HG02763 (cell line): ENCODE data around the gene SUMO3.

Experiments used
- ATAC-seq: cut with Tn5 transposase; IDR thresholded peaks from one replicate; pipeline ENCODE4 v1.9.1; 2021; ENCODE audit warnings: mild to moderate bottlenecking, moderate library complexity; ENCODE audit not compliant: unreplicated experiment

Gene SUMO3

DNA sequence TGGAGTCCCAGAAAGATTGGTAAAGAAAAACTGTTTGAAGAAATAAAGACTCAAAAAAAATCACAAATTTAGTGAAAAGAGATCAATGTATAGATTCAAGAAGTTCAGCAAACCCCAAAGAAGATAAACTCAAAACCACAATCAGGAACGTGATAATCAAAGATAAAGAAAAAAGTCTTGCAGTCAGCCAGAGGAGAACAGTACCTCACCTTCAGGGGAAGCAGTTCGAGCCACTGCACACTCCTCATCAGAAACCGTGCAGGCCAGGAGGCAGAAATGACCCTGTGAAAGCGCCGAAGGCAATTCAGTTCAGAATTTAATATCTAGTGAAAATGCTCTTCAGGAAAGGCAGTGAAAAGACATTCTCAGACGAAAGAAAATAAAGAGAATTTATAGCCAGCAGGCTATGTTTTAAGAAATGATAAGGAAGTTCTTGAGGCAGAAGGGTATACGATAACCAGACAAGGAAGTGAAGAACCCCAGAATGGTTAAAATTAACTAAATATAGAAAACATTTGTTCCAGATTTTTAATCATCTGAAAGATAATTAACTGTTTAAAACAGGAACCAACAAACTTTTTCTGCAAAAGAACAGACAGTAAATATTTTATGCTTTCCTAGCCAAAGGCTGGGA, 13.5 kb upstream of the SUMO3 start:
- no peak for ATAC-seq

DNA sequence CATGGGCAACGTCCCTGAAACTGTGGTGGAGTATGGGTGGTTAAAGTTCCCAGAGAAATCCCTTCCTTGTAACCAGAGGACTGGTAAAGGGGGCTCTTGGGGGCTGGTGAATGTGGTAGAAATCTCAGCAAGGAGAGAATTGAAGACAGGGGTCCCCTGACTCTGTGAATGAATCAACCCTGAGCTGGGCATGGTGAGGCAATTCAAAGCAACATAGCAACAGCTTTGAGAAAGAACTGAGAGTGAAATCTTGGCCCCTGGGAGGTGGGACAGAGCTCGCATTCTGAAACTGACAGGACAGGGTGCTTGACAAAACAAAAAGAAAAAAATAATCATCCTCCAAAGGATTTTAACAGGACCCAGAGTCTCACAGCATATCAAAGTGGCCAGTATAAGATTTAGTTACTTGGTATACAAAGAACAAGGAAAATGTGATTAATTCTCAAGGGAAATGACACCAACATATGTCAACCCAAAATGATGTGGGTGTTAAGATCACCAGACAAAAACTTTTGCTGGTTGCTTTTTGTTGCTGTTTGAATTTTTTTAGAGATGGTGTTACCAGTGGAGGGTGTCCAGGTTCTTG, 11.7 kb upstream of the SUMO3 start:
- ATAC-seq, result no peak

DNA sequence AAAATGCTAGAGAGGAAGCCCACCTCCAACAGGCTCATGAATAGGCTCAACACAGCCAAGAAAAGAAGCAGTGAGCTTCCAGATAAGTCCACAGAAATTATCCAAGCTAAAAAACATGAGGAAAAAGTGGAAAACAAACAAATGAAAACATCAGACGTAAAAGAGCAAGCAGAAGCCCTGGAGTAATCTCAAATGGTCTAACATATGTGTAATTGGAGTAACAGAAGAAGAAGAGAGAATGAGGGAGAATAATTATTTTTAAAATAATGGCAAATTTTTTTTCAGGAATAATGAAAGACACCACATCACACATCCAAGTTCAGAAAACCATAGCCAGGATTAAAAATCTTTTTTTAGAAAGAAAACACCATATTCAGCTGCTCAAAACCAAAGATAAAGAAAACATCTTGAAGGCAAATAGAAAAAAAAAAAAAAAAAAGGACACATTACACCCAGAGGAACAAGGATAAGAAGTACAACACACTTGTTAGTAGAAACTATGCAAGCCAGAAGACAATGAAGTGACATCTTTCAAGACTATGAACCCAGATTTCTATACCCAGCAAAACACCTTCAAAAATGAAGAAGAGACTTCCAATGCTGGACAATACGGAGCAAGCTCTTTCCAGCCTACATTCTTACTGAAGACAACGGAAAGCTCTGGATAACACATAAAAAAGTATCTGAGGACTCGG, 10.6 kb upstream of the SUMO3 start:
- ATAC-seq, result no peak

DNA sequence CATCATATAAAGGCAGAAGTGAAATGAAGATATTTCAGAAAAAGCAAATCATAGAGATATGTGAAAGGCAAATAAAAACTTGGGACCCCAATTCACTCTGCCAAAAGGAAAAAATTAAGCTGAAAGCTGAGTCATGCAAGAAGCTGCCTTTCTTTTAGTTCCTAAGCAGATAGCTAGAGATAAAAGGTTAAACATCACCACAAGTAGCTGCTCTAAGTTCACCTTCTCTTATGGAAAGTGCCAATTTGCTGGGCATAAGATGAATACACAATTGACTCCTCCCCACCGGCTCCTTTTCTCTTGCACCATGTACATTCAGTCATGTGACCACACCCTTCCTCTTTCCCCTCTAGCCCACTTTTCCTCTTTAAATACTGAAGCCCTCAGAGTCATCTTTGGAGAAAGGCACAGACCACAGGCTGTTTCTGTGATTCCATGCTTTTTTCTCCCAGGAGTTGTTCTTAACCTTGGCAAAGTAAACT, 5.4 kb upstream of the SUMO3 start:
- no peak for ATAC-seq

DNA sequence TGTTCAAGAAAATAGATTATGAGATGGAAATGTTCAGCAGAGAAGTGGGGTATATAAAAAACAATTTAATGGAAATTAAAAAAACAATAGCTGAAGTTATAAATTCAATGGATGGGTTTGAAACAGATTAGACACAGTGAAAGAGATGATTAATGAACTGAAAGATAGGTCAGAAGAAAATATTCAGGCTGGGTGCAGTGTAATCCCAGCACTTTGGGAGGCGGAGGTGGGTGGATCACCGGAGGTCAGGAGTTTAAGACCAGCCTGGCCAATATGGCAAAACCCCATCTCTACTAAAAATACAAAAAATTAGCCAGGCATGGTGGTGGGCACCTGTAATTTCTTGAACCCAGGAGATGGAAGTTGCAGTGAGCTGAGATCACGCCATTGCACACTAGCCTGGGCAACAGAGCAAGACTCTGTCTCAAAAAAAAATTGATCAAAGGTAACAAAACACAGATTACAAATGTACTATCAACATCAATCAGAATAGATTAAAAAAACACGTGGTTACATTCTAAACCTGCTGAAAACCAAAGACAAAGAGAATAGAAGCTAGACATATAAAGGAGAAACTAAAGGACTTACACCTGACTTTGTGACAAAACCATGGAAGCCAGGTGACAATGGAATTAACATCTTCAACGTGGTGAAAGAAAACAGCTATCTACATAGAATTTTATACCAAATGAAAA, 4.8 kb upstream of the SUMO3 start:
- no peak for ATAC-seq

DNA sequence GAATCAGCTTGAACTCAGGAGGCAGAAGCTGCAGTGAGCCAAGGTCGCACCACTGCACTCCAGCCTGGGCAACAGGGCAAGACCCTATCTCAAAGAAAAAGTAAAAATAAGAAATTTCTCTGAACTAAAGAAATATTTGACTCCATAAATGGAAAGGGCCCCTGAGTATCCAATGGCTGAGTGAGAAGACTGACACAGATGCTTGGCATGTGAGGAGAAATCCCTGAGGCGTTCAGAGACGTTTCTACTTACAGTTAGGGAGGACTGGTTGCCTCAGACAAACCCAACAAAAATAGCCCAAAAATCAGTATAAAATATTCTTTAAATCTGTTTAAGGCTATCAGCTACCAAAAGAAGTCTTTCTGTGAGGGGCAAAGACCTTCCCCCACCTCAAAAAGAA, 3.0 kb upstream of the SUMO3 start:
- ATAC-seq, result no peak

DNA sequence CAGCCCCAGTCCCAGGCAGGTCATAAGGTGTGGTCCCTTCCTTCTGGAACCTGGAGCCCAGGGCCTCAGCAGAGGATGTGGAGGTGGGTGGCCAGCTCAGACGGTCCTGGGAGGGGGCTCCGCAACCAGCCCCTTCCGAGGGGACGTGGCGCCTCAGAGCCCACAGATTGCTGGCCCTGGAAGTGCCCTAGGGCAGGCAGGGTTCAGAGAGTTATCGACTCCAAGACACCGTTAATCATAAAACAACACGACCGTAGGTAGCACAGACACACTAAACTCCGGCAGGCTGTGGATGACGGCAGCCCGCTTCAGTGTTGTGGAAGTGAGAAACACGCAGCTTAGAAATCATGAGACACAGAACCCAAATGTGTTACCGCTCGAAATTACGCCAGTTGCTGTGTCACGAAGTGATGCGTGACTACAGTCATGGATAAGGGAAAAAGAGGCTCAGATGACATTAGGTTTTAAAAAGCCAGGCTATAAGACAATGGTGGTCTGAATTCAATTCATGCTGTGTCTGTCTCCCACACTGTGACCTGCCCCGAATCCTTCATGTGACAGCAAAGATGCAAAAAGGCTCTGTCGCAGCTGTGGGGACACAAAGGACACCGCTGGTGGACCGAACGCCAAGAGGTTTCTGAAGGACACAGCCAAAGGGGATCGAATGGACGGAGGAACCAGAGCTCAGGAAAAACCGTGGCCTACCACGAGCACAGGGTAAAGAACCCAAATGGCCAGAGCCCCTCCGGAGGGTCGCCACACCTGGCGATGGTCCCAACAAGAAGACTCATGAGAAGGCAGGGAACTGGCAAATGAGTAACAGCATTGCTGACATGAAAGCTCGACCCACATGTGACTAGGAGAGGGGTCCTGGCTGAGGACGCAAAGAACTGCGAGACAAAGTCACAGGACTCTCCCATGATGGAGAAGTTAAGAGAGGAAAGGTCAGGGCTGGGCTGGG, 1.7 kb upstream of the SUMO3 start:
- ATAC-seq, result no peak

DNA sequence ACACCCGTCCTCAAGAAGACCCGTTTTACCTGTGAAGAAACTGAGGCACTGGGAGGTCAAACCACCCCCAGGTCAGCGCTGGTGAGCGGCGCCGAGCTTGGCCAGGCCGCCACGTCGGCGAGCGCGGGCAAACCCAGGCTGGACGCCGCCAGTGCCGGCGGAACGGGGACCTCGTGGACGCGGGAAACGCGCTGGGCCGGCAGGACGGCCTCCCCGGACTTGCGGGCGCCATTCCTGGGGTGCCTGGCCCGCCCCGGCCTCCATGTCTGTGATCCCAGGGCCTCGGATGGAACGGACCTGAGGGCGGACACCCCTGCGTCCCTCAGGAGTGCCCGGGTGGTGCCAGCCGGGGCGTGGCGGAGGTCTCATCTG, 764 bp upstream of the SUMO3 start:
- ATAC-seq, result no peak

DNA sequence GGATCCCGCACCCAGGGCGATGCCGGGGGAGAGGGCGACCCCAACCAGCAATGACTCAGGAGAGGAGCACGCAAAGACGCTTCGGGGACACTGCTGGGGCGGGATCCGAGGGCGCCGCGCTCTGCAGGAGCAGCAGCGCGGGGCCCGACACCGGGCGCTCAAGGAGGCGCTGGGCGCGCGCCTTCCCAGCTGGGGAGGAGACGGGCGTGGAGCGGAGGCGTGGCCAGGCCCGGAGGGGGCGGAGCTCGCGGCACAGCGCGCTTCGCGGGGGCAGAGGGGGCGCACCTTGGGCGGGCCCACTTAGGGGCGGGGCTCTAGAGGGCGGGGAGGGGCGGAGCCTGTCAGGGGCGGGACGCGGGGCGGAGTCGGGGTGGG, 369 bp downstream of the SUMO3 start:
- peak; percentile 74 for ATAC-seq

DNA sequence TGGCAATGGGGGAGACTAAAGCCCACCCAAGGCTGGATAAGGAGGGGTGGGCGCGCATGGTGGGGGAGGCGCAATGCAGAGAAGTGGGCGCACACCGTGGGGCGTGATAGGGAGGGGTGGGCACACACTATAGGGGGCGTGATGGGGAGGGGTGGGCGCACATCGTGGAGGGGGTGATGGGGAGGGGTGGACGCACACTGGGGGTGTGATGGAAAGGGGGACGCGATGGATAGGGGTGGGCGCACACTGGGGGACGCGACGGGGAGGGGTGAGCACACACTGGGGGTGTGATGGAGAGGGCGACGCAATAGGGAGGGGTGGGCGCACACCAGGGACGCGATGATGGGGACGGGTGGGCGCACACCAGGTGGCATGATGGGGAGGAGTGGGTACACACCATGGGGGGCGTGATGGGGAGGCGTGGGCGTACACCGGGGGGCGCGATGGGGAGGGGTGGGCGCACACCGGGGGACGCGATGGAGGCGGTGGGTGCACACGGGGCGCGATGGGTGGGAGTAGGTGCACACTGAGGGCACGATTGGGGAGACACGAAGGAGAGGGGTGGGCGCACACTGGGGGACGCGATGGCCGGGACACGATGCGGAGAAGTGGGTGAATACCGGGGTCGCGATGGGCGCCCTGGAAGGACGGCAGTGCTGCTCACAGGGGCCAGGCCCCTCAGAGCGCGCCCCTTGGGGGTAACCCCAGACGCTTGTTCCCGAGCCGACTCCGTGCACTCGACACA, 929 bp downstream of the SUMO3 start:
- no peak for ATAC-seq

DNA sequence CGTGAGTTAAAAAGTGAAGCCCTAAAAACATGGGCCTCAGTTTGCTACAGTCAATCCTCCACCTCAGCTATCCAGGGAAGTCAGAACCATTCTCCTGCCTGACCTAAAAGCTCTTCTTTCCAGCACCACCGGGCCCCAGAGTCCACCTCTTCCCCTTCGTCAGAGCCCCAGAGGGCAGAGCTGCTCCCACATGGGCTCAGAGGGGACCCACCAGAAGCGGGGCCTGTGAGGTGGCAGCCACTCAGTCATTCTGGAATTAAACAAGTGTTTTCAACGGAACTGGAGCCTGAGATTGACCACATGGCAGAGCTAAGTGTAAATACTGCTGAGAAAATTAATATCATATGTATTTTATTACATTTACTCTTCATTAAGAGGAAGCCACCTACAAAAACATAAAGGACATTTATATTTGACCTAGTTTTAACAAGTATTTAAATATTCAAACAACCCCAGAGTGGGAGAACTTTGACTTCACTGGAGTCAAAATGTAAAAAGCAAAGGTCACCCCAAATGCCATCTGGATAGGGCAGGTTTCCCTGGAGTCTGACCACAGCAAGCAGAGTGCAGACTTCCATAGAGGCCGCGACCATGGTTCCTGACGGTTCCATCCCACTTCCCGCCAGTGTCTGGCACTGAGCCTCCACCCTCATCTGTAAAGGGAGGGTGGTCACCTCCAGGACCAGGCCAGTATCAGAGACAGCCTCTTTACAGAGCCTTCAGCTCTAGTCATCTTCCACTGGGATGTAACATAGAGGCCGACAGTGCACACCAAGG, 1.8 kb downstream of the SUMO3 start:
- no peak for ATAC-seq

DNA sequence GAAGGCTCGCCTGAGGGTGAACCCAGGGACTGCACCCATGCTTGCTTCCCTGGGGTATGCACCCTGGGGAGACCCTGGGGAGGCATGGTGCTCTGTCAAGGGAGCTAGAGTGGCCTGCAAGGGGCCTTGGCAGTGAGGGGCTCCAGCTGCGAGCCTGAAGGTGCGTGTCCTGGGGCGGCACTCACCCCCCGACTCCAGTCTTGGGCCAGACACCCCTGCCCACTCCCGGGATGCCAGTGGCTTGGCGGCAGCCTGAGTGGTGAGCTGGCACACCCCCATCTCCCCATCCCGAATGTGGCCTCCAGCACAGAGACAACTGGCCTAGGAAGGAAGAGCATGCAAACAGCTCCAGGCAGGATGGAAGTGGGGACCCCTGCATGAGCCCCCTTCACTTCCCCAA, 2.6 kb downstream of the SUMO3 start:
- ATAC-seq, result no peak

DNA sequence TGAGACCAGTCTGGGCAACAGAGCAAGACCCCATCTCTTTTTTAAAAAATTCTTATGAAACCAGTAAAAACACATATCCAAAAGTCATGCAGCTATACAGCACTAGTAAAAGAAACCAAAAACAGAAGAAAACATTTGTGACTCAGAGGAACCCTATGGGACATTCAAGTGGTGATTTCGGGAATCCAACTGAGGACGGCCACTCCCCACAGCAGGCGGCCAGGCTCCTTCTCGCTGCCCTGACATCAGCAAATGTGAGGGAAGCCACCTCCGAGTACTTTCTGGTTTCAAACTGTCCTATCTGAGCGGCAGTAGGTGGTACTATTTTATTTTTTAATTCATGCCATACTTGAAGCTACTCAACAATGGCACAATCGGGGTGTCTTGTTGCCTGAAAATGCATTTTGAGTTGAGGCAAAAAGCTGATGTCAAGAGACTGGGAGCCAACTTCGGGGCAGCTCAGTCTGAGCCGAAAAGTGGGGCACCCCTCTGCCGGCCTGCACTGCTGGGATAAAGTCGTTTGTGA, 3.3 kb downstream of the SUMO3 start:
- no peak for ATAC-seq

DNA sequence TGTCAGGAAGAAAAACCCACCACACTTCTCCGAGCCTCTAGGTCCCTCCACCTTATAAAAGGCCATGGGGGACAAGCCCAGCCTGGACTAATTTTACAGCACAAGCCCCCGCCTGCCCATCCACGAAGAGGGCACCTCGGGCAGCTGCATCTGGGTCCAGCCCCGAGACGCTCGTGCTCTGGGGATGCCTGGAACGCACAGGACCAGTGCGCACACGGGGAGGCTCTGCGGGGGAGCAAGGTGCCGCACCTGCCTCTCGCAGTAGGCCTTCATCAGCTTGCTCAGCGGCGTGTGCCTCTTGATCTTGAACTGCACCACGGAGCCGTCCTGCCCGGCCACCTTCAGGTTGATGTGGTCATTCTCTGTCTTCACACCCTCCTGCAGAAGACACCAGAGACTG, 4.1 kb downstream of the SUMO3 start:
- ATAC-seq, result no peak

DNA sequence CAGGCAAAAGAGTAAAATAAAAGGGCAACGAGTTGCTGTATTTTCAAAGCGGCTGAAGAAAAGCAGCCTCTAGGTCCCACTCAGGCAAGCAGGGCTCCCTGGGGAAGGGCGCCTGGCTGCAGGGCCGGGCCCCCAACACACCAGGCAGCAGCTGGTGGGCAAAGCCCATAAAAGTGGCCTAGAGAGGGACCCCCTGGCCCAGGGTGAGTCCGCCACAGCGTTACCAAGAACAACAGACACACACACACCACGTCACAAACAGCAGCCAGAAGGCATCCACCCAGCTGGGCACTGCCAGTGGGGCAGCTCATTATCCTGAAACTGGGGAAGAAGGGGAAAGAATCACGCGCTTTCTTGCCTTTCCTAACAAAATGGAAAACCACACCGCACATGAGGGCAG, 4.7 kb downstream of the SUMO3 start:
- ATAC-seq, result no peak

DNA sequence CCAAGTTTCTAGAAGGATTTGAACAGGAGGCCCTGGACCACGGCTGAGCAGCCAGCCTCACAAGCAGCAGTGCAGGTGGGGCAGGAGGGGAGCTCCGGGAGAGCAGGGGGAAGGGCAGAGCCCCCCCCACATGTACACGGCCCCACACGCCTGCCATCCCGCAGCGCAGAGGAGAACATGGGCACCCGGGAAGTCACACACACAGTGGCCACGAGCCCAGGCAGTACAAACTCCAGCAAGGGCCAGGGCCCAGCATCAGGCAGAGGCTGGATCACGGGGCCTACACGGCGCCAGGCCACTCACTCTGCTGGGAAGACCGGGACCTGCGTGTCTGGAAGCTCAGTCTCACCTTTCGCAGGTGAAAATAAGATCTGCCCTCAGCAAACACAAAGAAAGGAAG, 5.2 kb downstream of the SUMO3 start:
- no peak for ATAC-seq

DNA sequence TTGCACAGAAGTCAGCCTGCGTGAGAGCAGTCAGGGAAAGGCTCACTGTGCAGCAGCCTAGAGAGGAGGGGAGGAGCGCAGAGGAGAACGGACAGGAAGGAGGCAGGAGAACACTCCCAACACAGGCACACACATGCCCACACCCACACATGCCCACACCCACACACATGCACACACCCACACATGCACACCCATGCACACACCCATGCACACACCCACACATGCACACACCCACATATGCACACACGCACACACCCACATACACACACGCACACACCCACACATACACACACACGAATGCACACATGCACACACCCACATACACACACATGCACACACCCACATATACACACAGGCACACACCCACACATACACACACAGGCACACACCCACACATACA, 7.1 kb downstream of the SUMO3 start:
- no peak for ATAC-seq

DNA sequence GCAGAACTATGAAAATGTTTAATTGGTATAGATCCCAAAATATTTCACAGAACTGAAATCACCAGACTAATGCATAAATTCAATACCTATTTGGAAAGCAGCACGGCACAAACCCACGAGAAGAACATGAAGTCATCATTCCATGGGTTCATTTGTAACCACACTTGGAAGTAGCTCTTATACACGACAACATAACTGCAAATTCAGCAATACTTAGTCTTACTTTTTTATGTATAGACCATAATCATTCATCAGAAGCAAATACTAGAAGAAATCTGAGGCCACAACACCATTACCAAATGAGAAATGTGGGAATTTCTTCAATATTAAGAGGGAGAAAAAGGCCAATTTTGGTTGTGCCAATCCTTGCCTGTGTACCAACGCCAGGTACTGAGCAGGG, 12.0 kb downstream of the SUMO3 start:
- no peak for ATAC-seq

DNA sequence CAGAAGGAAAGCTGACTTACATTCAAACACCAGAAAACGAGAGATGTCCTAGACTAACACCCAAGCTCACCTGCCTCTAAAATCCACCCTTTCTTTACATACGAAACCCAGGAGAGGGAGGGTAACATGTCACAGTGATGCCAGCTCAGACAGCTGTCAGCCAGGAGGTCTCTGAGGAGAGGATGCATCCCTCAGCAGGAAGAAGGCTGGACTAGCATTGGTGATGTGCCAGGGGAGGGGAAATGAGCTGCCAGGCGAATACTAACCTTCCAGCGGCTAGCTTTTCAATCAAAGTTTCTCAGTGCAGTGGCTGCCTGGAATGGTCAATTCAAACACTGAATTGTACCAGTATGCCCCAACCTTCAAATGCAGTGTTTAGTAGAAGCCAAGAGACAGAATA, 12.6 kb downstream of the SUMO3 start:
- ATAC-seq, result no peak
